Measurements from ENCODE around the gene ZNF138.
"Not testable (repeated sequence)": the region's sequence is repeated elsewhere in the genome, so short reads cannot be mapped to it uniquely, and the experiment has no call there.

ZNF138 gene

GRCh38 chr7:64794171-64794844 is at the start of gene ZNF138:
ZNF138 (plus strand) TSS chr7:64794428; CDS start chr7:64794569, 141 bp downstream.
- peak; percentile 88 to 94 for DNase-seq (ENCODE audit: low read depth in 2 of 2)

GRCh38 chr7:64744680-64745079 is 49.5 kb upstream of the ZNF138 start:
- DNase-seq (ENCODE audit: low read depth in 2 of 2): no peak

GRCh38 chr7:64747802-64748201 is 46.4 kb upstream of the ZNF138 start:
- DNase-seq (ENCODE audit: low read depth in 2 of 2): no peak

GRCh38 chr7:64753032-64753431 is 41.2 kb upstream of the ZNF138 start:
- no peak for DNase-seq (ENCODE audit: low read depth in 2 of 2)

- no peak for DNase-seq (ENCODE audit: low read depth in 2 of 2)
These were observed 38.4 kb upstream of the ZNF138 start for GRCh38 chr7:64755865-64756264.

GRCh38 chr7:64758151-64758550 is 36.1 kb upstream of the ZNF138 start:
- no peak for DNase-seq (ENCODE audit: low read depth in 2 of 2)

GRCh38 chr7:64768824-64769223 is 25.4 kb upstream of the ZNF138 start:
- no peak for DNase-seq (ENCODE audit: low read depth in 2 of 2)

- DNase-seq (ENCODE audit: low read depth in 2 of 2): no peak
These were observed 19.9 kb upstream of the ZNF138 start for GRCh38 chr7:64774204-64774842.

GRCh38 chr7:64775289-64775688 is 18.9 kb upstream of the ZNF138 start:
- no peak for DNase-seq (ENCODE audit: low read depth in 2 of 2)

GRCh38 chr7:64784842-64785241 is 9.4 kb upstream of the ZNF138 start:
- DNase-seq (ENCODE audit: low read depth in 2 of 2): not testable (repeated sequence)

- no peak for DNase-seq (ENCODE audit: low read depth in 2 of 2)
These were observed 6.9 kb upstream of the ZNF138 start for GRCh38 chr7:64787295-64787694.

GRCh38 chr7:64789241-64789640 is 5.0 kb upstream of the ZNF138 start:
- DNase-seq (ENCODE audit: low read depth in 2 of 2): not testable (repeated sequence)

- no peak for DNase-seq (ENCODE audit: low read depth in 2 of 2)
These were observed 997 bp upstream of the ZNF138 start for GRCh38 chr7:64793106-64793755.

- no peak for DNase-seq (ENCODE audit: low read depth in 2 of 2)
These were observed 948 bp downstream of the ZNF138 start for GRCh38 chr7:64795176-64795575.

GRCh38 chr7:64799169-64799568 is 4.9 kb downstream of the ZNF138 start:
- not testable (repeated sequence) for DNase-seq (ENCODE audit: low read depth in 2 of 2)

GRCh38 chr7:64802699-64803098 is 8.5 kb downstream of the ZNF138 start:
- DNase-seq (ENCODE audit: low read depth in 2 of 2): no peak

GRCh38 chr7:64807731-64808365 is 13.6 kb downstream of the ZNF138 start:
- no peak for DNase-seq (ENCODE audit: low read depth in 2 of 2)

- DNase-seq (ENCODE audit: low read depth in 2 of 2): no peak
These were observed 17.5 kb downstream of the ZNF138 start for GRCh38 chr7:64811767-64812166.

- no peak for DNase-seq (ENCODE audit: low read depth in 2 of 2)
These were observed 36.7 kb downstream of the ZNF138 start for GRCh38 chr7:64830926-64831325.

GRCh38 chr7:64832136-64832535 is 37.9 kb downstream of the ZNF138 start:
- no peak for DNase-seq (ENCODE audit: low read depth in 2 of 2)

- DNase-seq (ENCODE audit: low read depth in 2 of 2): no peak
These were observed 40.8 kb downstream of the ZNF138 start for GRCh38 chr7:64834989-64835388.

GRCh38 chr7:64835856-64836255 is 41.6 kb downstream of the ZNF138 start:
- not testable (repeated sequence) for DNase-seq (ENCODE audit: low read depth in 2 of 2)

Data from stimulated activated CD4-positive, alpha-beta T cell treated with anti-CD3 and anti-CD28 coated beads, Interleukin-4, amount 100 ng/mL, for 48 hours (primary cell).